ENCODE data around the gene PTPRD.
A peak's percentile ranks its signal among the peaks of the same experiment; 100 is the strongest.

Gene PTPRD

GRCh38 chr9:8857926-8858595 is 1754.7 kb downstream of the PTPRD start:
- no peak for TF ChIP-seq CTCF (conservative IDR thresholded peaks at IDR 0.05; ENCODE audit: low read depth, low read length)
- Histone ChIP-seq H4K20me1 (ENCODE audit: insufficient read depth) (no peaks in the 10 kb centered on the region), H3K27ac (no peak overlapping the region), H3K4me1 (ENCODE audit: low read depth, poor library complexity, severe bottlenecking) (no peaks in the 10 kb centered on the region), H3K4me2 (peak overlapping the region; percentile 25; the same call in 1 of the 2 replicates), H3K27me3 (ENCODE audit: insufficient read depth, low read depth) (no peaks in the 10 kb centered on the region), H3K79me2 (ENCODE audit: insufficient read depth, low read depth) (no peaks in the 10 kb centered on the region), H3K9ac (peak overlapping the region; percentile 30; the same call in 1 of the 2 replicates), H3K4me3 (IDR thresholded peaks at IDR 0.05; ENCODE audit: insufficient read depth, low read depth, low read length) (no peak overlapping the region), H3K36me3 (ENCODE audit: insufficient read depth) (no peaks in the 10 kb centered on the region), H2AFZ (ENCODE audit: low read depth) (peak overlapping the region; percentile 66)

GRCh38 chr9:8857068-8857925 is 1755.5 kb downstream of the PTPRD start:
- H3K9ac ChIP-seq: peak overlapping the region; percentile 30; the same call in 1 of the 2 replicates
- H2AFZ ChIP-seq (ENCODE audit: low read depth): peak overlapping the region; percentile 66
- no peaks in the 10 kb centered on the region for H3K27me3 ChIP-seq (ENCODE audit: insufficient read depth, low read depth)
- H3K36me3 ChIP-seq (ENCODE audit: insufficient read depth): no peaks in the 10 kb centered on the region
- no peak overlapping the region for H3K4me3 ChIP-seq (IDR thresholded peaks at IDR 0.05; ENCODE audit: insufficient read depth, low read depth, low read length)
- no peaks in the 10 kb centered on the region for H3K79me2 ChIP-seq (ENCODE audit: insufficient read depth, low read depth)
- H3K4me2 ChIP-seq: peak overlapping the region; percentile 86
- no peak for TF ChIP-seq CTCF (conservative IDR thresholded peaks at IDR 0.05; ENCODE audit: low read depth, low read length)
- H3K27ac ChIP-seq: no peak overlapping the region
- no peaks in the 10 kb centered on the region for H3K4me1 ChIP-seq (ENCODE audit: low read depth, poor library complexity, severe bottlenecking)
- no peaks in the 10 kb centered on the region for H4K20me1 ChIP-seq (ENCODE audit: insufficient read depth)

- H4K20me1 ChIP-seq (ENCODE audit: insufficient read depth): no peaks in the 10 kb centered on the region
- no peaks in the 10 kb centered on the region for H3K4me1 ChIP-seq (ENCODE audit: low read depth, poor library complexity, severe bottlenecking)
- H3K4me2 ChIP-seq: peak overlapping the region; percentile 86
- H3K9ac ChIP-seq: no peak overlapping the region
- H3K27ac ChIP-seq: no peak overlapping the region
- no peak overlapping the region for H3K4me3 ChIP-seq (IDR thresholded peaks at IDR 0.05; ENCODE audit: insufficient read depth, low read depth, low read length)
- H3K79me2 ChIP-seq (ENCODE audit: insufficient read depth, low read depth): no peaks in the 10 kb centered on the region
- no peak for TF ChIP-seq CTCF (conservative IDR thresholded peaks at IDR 0.05; ENCODE audit: low read depth, low read length)
- peak overlapping the region; percentile 66; the same call in 1 of the 2 replicates for H2AFZ ChIP-seq (ENCODE audit: low read depth)
- H3K36me3 ChIP-seq (ENCODE audit: insufficient read depth): no peaks in the 10 kb centered on the region
- no peaks in the 10 kb centered on the region for H3K27me3 ChIP-seq (ENCODE audit: insufficient read depth, low read depth)
Measured at GRCh38 chr9:8856396-8857067, 1756.3 kb downstream of the PTPRD start.

GRCh38 chr9:8855046-8855445 is 1757.8 kb downstream of the PTPRD start:
- Histone ChIP-seq H3K27me3 (ENCODE audit: insufficient read depth, low read depth) (no peaks in the 10 kb centered on the region), H3K4me2 (no peak overlapping the region), H3K36me3 (ENCODE audit: insufficient read depth) (no peaks in the 10 kb centered on the region), H3K4me1 (ENCODE audit: low read depth, poor library complexity, severe bottlenecking) (no peaks in the 10 kb centered on the region), H3K9ac (no peak overlapping the region), H3K4me3 (IDR thresholded peaks at IDR 0.05; ENCODE audit: insufficient read depth, low read depth, low read length) (no peak overlapping the region), H2AFZ (ENCODE audit: low read depth) (no peak overlapping the region), H4K20me1 (ENCODE audit: insufficient read depth) (no peaks in the 10 kb centered on the region), H3K27ac (no peak overlapping the region), H3K79me2 (ENCODE audit: insufficient read depth, low read depth) (no peaks in the 10 kb centered on the region)
- no peak for TF ChIP-seq CTCF (conservative IDR thresholded peaks at IDR 0.05; ENCODE audit: low read depth, low read length)

Measured in KMS-11 (cell line).